ENCODE data around the gene FCHSD2.

FCHSD2 gene

DNA sequence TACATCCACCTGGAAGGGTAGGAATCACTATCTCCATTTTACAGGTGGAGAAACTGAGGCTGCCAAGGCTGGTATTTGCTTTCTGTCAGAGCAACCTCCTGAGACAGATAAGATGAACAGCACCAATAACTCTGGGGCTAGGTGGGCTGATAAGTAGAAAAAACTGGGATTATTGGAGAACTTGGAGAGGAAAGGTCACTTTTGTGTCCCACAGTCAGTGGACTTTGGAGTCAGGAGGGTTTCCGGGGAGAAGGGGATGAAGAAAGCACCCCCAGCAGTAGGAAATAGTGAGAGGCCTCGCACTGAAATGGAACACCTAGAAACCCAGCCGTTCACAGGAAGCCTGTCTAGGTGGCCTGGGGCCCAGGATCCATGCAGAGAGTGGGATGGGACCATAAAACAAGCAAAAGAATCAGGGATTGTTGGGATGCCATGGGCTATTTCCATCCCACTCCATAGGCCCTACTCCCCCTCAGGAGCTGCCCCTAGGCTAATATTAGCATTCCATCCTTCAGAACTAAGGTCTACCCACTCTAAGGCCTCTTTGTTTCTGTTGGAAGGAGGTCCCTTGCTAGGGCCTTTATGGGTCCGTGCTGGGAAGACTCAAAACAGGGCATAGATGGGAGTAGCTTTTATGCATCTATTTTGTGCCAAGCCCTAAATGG lies 31.0 kb upstream of the FCHSD2 start:
- DNase-seq (ENCODE audit: low read depth) = no peak

DNA sequence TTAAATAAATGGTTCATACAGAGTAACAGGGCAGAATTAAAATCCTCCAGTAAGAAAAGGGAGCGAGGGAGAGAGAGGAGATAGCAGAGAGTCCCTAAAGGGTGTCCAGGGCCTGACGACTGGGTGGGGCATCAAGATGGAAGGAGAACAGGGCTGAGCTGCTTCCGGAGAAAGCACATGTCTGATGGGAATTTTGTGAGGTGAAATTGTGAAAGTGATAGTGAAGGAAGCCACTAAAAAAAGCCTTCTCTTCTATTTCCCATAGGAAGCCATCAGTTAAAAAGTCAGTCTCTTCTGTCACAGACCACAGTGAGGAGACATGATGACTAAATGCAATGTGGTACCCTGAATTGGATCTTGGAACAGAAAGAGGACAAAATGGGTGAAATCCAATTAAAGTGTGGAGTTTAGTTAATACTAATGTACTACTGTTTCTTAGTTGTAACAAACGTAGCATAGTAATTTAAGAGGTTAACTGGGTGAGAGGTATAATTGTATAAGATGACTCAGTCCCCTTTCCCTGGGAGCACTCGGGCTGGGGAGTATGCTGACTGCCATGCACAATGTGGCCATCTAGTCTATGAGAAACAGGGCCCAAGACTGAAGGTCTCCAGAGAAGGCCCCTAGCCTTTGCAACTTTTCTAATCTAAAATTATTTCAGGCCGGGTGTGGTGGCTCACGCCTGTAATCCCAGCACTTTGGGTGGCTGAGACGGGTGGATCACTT lies 29.5 kb upstream of the FCHSD2 start:
- DNase-seq (ENCODE audit: low read depth) = no peak

DNA sequence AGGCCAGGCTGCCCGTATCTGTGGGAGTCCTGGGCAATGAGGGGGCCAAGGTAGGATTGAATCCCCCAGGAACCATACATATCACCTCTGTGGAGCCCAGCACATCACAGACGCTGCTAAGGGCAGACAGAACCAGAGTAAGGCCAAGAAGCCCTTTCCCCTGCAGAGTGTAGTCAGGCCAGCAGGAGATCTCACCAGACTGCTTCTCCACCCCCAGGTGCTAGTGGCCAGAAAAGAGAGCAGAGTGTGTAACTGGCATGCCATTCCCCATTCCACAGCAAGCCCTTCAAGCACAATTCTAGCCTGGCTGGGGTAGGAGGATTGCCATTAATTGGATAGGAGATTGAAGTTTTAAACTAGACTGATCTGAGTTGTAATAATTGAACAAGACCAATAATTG lies 28.0 kb upstream of the FCHSD2 start:
- DNase-seq (ENCODE audit: low read depth) = no peak

DNA sequence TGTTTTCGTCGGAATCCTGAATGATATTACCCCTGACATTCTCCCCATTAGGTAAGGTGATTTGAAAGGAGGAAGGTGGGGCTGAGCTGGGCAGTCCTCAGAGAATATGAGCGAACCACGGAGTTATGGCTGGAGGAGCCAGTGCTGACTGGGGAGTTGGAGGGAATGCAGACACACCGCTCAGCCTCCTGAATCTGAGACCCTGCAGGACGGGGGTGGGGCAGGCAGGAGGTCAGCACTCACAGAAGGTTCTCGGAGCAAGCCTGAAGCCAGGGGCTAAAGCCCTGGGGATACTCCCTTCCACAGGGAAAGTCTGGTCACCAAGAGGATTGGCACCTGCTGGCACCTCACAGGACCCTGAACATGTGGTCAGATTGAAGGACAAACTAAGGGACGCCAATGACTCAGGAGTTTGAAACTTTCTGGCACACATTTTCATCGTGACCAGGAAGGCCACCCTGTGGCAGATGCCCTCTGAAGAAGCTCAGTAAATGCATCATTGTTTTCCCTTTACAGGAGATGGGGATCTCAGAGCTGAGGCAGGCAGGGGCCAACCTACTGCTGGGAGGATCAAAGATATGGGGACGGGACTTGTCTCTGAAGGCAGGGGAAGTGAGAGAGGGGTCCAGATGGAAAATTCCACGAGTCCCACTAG lies 26.9 kb upstream of the FCHSD2 start:
- no peak for DNase-seq (ENCODE audit: low read depth)

DNA sequence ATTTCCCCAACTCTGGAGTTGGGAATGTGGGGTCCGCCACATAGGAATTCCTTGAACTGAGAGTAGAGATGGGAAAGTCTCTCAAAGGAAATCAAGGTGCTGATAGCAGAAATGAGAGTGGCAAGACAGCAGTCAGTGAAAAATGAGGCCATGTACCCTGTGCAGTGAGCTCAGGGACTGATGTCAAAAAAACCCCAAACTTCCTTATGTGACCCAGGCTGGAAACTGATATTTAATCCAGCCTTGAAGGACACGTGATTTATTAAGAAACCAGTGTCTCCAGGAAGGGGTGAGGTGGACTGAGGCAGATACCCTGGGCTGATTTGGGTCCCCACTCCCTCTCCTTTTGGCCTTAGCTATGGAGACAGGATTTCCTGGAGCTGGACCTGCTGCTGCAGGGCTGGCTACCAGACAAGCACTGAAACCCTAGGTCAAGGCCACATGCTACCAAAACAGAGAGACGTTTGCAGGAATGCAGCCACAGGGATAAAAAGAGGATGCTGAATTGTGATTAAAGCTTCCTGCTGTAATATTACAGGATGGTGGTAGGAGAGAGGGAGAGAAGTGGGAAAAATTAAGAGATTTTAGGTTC lies 25.3 kb upstream of the FCHSD2 start:
- DNase-seq (ENCODE audit: low read depth) = no peak

DNA sequence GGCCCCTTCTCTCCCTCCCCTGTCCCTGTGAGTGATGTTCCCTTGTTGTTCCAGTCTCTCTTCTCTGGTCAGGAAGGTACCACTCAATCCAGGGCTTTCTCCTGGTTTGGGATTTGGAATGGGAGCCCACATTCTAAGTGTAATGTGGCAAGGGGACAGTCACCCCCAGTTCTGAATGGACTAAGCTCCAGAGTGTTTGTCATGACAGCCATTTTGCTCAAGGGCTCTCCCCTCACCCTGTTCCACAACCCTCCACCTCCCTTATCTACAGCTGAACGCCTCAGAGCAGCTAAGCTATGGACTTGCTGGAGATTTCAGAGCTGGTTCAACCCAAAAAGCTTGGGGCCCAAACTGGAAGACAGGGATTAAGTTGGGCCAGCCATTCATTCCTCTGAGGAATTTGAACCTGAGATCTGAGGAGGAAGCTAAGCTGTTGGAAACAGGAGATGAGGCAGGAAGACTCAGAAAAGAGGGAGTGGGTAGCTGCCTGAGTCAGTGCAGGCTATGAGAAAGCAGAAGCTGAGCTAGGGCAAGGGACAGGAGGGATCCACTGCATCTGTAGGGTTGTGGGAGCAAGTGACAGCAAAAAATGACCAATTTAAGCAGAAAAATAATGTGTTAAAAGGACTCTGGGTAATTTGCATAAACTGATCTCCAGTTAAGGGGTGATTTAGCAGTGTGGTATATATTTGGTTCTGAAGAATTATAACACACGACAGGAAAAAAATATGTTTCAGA lies 22.9 kb upstream of the FCHSD2 start:
- no peak for DNase-seq (ENCODE audit: low read depth)

DNA sequence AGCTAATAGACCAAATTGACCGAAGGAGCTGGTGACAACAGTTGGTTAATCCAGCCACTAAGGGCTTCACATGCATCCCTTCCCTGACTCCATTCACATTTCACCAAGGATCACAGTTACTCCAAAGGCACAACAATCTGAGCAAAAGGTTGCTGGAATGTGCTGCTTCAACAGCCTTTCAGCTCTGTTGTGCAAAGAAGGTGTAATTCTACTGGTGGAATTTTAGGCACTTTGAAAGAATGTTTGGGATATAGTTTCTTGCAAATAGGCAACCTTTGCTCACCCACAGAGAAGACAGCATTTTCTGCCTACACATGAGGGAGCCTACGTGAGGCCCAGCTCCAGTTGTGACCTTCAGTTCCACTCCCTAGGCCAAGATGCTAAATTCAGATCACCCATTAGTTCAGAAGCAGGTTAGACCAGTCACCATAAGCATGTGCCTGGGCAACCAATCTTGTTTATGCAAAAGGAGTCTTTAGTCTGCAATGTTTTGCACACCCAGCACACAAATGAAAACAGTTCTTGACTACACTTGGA lies 21.6 kb upstream of the FCHSD2 start:
- no peak for DNase-seq (ENCODE audit: low read depth)

DNA sequence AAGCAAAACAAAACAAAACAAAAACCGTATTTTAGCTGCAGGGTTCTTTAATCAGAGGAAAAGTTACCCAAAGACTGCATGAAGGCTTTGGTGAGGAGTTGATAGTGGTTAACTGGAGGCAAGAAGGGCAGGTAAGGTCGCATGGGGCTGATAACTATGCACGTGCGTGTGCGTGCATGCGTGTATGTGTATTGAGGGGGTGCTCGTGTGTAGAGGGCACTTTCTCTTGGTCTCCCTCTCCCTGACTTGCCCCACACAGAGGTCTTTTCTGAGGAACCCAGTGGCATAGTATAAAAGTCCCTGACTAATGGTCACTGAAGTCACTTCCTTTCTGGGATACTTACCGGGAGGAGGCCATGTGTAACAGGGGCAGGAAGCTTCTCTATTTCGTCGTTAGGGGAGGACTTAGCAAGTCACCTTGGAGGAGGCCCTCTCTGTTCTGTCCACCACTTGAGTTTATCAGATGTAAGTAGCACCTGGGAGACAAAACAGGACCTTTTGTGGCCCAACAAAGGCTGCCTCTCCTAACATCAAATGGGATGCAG lies 20.1 kb upstream of the FCHSD2 start:
- no peak for DNase-seq (ENCODE audit: low read depth)

DNA sequence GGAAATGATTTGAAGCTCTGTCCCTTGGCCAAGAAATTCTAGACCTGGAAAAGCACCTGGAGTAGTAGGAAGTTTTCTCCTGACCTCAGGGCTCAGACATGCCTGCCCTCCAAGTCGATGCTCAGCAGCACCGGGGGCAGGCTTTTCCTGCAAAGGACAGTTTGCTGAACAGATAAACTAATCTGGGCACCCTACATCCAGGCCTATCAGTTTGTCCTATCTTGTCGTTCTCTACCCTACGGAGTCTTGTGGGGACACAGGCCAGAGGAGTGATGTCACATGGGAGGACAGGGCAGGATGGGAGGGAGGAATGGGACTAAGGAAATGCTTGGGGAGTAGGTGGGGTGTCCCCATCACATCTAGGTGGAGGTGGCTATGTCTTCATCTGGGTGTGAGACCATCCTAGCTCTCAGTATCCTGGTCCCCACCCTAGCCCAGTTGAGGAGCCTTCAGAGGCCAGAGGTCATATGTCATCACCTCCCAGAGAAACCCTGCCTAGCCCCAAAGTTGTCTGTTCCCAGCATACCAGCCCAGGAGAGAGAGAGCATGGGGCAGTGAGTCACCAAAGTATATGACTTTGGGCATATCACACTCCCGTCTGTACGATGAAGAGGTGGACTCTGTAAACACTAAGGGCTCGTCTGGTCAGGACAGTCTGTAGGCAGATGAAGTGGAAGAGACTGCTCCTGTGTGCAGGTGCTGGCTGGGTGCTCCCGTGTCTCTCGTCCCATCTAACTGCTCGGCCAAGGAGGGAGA lies 18.1 kb upstream of the FCHSD2 start:
- no peak for DNase-seq (ENCODE audit: low read depth)

DNA sequence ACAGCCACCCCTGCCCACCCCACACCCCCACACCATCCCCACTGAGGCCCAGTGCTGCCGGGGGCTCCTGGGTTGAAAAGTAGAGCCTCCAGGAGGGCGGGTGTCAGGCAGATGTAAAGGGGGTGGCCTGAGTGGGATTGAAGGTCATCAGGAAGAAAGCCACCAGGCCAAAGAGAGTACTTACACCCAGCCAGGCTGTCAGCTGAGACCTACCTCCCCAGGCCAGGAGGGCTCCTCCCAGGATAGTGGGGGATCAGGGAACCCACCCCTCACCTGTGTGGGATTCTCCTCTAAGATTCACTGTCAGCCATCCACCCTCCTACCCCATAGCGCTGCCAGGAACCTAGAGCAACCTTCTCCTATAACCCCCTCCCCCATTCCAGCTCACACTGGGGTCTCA lies 17.2 kb upstream of the FCHSD2 start:
- DNase-seq (ENCODE audit: low read depth) = no peak

DNA sequence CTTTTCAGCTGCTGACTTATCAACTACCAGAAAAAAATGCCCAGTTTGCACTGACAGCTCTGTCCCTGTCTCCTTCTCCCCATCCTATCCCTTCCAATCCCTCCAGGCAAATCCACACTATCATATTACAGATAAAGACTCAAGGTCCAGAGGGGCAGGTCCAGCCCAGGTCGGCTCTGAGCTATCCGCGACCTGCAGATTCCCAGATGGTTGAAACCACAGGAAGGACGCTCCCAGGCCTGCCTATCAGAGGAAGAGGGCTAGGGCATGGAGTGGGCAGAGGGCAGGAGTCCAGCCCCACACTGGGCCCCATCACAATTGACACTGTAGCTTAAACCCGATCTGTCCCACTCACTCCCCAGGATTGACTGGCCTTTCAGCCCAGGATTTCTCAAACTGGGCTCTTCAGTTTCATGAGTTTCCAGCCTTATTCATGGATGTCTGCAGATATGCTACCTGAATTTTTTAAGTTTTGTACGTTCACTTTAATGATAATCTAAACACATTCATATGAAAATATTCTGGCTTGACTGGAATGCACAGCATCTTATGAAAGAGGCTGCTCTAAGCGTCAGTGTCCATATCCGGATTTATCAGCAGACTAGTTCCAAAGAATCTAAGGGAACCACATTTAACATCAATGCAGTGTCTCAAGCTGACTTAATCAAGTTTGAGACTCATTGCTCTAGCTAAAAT lies 16.4 kb upstream of the FCHSD2 start:
- no peak for DNase-seq (ENCODE audit: low read depth)

DNA sequence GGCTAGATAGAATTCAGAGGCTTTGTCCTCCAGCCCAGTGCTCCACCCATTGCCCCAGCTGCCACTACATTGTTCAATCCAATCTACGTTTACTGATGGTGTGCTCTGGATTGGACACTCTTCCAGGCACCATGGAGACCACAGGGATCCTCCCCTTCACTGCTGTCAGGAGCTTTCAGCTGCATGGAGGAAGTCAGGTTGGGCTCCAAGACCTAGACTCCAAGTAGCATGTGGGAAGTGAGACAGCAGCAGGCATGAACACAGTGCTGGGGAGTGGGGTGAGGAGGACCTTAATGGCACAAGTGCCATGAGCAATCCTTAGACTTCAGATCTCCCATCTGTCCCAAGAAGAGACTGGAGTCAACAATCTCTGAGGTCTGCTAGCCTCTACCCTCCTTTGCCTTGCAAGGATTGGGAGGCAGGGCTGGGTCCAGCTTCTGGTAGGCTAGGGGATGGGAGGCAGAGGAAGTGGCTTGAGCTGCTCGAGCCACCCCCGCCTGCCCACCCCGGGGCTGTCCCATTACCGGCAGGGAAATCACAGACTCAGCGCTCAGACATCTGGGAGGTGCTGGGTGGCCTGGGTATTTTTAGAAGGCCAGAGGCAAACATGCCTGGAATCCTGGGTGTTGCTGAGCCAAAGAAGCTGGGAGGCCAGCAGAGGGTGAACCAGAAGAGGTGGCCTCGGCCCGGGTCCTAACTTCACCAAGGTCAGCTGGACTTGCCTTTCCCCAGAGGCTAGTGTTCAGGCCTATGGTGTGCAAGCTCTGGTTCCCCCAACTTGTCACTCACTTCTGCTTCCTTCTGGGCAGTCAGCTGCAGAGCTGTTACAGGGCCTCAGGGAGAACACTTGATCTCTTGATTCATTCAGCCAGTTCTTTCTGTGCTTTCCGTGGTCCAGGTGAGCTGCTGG lies 15.2 kb upstream of the FCHSD2 start:
- no peak for DNase-seq (ENCODE audit: low read depth)

DNA sequence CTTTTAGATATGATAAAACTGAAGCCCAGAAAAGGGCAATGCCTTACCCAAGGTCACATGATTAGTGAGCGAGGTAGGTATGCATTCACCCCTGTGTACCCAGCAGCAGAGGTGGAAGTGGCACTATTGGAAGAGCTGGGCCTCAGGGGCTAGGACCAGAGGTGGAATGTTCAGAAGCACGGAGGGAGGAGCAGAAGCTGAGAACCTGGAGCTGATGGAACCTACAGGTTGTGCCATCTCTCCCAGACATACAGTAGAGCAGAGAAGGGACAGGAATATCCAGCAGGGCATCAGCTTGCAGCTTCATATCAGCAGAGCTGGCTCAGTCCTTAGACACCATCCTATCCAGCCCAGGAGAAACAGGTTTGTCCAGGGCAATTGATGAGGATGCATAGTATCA lies 14.6 kb upstream of the FCHSD2 start:
- no peak for DNase-seq (ENCODE audit: low read depth)

DNA sequence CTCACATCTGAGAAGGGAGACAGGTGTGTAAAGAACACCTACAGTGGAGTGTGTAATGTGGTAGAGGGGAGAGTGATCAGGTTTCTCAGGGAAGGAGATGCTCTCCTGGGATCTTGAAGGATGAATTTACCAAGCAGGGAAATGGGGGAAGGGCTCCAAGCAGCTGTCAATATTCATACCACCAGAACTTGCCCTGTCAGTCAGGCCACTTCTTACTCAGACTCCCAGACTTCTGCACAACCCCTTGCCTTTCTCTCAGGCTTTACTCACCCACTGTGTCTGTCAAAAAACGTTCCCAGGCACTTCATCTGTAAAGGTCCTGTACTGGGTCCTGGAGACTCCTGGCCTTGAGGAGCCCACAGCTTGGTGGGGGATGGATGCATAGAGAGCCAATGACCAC lies 14.0 kb upstream of the FCHSD2 start:
- DNase-seq (ENCODE audit: low read depth) = no peak

DNA sequence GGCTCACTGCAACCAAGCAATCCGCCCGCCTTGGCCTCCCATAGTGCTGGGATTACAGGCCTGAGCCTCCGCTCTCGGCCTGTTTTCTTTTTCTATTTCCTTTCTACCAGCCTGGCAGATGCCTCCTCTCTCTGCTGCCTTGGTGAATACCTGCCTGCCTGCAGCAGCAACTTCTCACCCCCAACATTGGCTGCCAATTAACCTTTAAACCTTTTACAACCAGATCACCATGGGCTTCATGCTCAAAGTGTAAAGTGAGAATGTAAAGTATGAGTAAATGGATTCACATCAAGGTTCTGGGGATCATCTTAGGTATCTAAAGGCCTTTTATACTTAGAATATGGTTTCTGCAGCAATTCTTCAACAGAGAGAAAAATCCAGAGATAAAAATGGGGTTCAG lies 13.0 kb upstream of the FCHSD2 start:
- no peak for DNase-seq (ENCODE audit: low read depth)

DNA sequence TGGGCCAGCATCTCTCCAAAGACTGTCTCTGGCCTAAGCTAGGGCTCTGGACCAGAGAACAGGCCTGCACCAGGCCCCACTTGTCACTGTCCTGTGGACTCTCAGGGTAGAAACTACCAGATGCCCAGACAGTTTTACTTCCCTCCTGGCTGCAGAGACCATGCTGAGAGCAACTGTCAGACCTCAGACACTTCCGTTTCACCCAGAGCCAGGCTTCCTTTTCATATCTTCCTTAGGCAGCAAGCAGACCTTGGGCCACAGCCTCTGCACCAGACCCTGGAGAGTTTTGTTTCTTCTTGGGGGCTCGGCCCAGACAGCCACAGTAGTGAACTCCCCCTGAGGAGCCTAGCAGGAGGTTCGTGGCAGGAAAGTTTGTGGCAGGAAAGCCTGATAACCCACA lies 12.1 kb upstream of the FCHSD2 start:
- DNase-seq (ENCODE audit: low read depth) = peak; percentile 97

DNA sequence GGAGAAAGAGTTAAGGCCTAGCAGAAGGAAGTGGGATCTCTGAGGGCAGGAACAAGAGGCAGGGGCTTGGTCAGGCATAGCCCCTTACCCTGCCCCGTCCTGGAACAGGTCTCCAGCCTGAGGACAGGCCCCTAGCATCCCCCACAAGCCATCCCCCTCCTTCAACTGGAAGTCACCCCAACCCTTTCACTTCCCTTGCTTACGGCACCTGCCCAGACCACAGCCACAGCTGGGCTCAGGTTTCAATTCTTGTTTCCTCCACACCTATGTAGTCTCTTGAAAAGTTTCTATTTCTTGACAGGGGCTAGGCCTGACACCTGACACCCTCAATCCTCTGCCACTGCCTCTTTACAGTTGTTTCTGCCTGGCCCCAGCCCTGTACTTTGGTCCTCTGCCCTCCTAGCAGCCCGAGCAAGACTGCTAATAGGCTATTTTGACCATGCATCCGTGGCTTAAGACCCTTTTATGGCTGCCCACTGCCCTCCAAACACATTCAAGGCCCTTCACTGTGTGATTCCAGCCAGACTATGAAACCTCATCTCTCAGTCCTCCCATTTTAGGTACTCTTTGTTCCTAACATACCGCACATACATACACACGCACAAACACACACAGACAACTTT lies 10.9 kb upstream of the FCHSD2 start:
- DNase-seq (ENCODE audit: low read depth) = no peak

DNA sequence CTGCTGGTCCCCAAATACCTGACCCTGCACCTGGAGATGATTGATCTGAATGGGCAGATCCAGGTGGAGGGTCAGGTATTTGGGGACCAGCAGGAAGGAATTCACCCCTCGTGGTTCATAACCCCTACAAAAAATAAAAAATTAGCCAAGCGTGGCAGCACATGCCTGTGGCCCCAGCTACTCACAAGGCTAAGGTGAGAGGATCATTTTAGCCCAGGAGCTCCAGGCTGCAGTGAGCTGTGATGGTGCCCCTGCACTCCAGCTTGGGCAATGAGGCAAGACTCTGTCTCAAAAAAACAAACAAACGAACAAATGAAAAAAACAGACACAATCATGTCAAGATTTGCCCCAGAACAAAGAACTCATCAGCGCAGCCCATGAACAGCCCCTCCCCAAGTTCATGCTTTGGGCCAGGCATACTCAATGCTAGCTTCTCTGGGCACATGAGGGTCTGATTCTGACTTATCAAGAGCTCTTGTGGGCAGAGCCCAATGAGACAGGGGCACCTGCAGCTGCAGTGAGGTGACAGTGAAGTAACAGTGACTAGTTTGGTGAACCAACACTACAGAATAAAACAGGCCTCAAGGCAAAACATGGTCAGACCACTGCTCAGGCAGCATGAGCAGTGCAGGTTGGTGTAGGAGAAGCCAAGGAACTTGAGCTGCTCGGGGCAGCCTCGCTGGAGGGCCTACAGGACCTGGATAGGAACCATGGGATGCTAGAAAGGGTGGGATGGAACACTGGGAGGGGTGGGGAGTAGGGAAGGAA lies 10.2 kb upstream of the FCHSD2 start:
- DNase-seq (ENCODE audit: low read depth) = no peak
